Lung (tissue), 12 donors: ENCODE measurements around the gene RNU1-2. TPM values are rescaled to one million over a fixed set of nuclear protein-coding genes. Genes with fewer than 3 reads are reported as not detected.

Experiments
- ATAC-seq: fragments of 200-7000 bp; cut with Tn5 transposase; one replicate; pipeline ENCODE4 v1.9.1; 2020; ENCODE audit warnings: moderate number of reproducible peaks; ENCODE audit not compliant: insufficient read depth, low FRiP score
- DNase-seq, 3 donors: peaks; one replicate each; pipeline ENCODE4 v3.0.0-alpha.2; 2013 to 2017
- H3K27ac ChIP-seq, 2 donors: one replicate each; pipeline ENCODE4 v1.5.1; 2013; ENCODE audit warnings: mild to moderate bottlenecking in 2 of 2, moderate library complexity in 2 of 2, control low read depth in 1 of 2, inconsistent platforms in 1 of 2, low read depth in 1 of 2, low read length in 1 of 2
- H3K27me3 ChIP-seq, 3 donors: one replicate each; pipeline ENCODE4 v1.5.1; 2013; ENCODE audit warnings: low read length in 2 of 3; ENCODE audit not compliant: control insufficient read depth in 3 of 3, insufficient read depth in 3 of 3
- H3K36me3 ChIP-seq, 4 donors: one replicate each; pipeline ENCODE4 v1.5.1; 2013; ENCODE audit warnings: low read length in 4 of 4, mild to moderate bottlenecking in 1 of 4, moderate library complexity in 1 of 4; ENCODE audit not compliant: control insufficient read depth in 4 of 4, insufficient read depth in 4 of 4
- H3K4me1 ChIP-seq, 5 donors: one replicate each; pipeline ENCODE4 v1.5.1; 2013; ENCODE audit warnings: low read length in 5 of 5, mild to moderate bottlenecking in 2 of 5, moderate library complexity in 1 of 5; ENCODE audit not compliant: control insufficient read depth in 5 of 5, insufficient read depth in 5 of 5
- H3K4me3 ChIP-seq: one replicate; pipeline ENCODE4 v1.5.1; 2013; ENCODE audit warnings: mild to moderate bottlenecking, control low read depth, moderate library complexity
- H3K9ac ChIP-seq, 2 donors: one replicate each; pipeline ENCODE4 v1.5.1; 2013; ENCODE audit warnings: low read length in 2 of 2, control low read depth in 1 of 2; ENCODE audit not compliant: insufficient read depth in 1 of 2
- H3K9me3 ChIP-seq, 4 donors: one replicate each; pipeline ENCODE4 v1.5.1; 2013; ENCODE audit warnings: low read length in 3 of 4, mild to moderate bottlenecking in 1 of 4, moderate library complexity in 1 of 4; ENCODE audit not compliant: control insufficient read depth in 4 of 4, insufficient read depth in 3 of 4
- CTCF ChIP-seq: IDR thresholded peaks from 2 replicates; pipeline ENCODE4 v1.5.1; 2012; ENCODE audit warnings: mild to moderate bottlenecking; ENCODE audit errors: control extremely low read depth, extremely low read depth
- WGBS, 2 donors: extraction: QIAGEN DNeasy Blood & Tissue Kit; methylation state at CpG; one replicate each; pipeline ENCODE4 v1.1.7; 2013; 5-methylcytosine and 5-hydroxymethylcytosine counted together
- polyA plus RNA-seq, 2 donors: library from polyadenylated mRNA; stranded (reverse); fragments of 200-250 nt; gene quantifications; one replicate each; pipeline ENCODE4 v1.2.1, GENCODE V29; 2013
- total RNA-seq, 2 donors: library from RNA; depleted of rRNA in 1 of 2; stranded (reverse); fragments of >200 nt in 1 of 2; gene quantifications; one replicate each; pipeline ENCODE4 v1.2.1, GENCODE V29; 2014 to 2021
- donor health status: control.
- donor health status: control.
- donor health status: Bipolar disorder and iron deficiency.
- donor health status: healthy.
- donor health status: DM: yes; HTN: yes; CAD: no.

Gene RNU1-2
- total and polyA plus RNA-seq, 4 donors = under 0.01 to 3,134 TPM; not detected in 2

GRCh38 chr1:16924919-16925477 lies 29.2 kb downstream of the RNU1-2 start:
- ATAC-seq = no peak
- Histone ChIP-seq H3K27ac (no peak overlapping the region), H3K27me3 (no peaks in the 10 kb centered on the region), H3K4me3 (no peak overlapping the region), H3K36me3 (no peaks in the 10 kb centered on the region), H3K9ac (no peak overlapping the region), H3K9me3 (no peaks in the 10 kb centered on the region), H3K4me1 (peaks cover 0 to 24% (median 12%) of the 10 kb centered on the region in 5 donors)
- TF ChIP-seq CTCF = no peak
- no peak for DNase-seq
- 90 to 94% methylated on average over 13 of the region's 13 CpGs for WGBS, 2 donors

GRCh38 chr1:16925635-16926490 lies 30.1 kb downstream of the RNU1-2 start:
- no peaks in the 10 kb centered on the region for H3K27me3 ChIP-seq
- H3K4me1 ChIP-seq = peaks cover 0 to 24% (median 12%) of the 10 kb centered on the region in 5 donors
- ATAC-seq = no peak
- H3K9ac ChIP-seq = no peak overlapping the region
- 87 to 93% methylated on average over 13 of the region's 13 CpGs for WGBS, 2 donors
- TF ChIP-seq CTCF = no peak
- H3K9me3 ChIP-seq = no peaks in the 10 kb centered on the region
- H3K27ac ChIP-seq = no peak overlapping the region
- H3K4me3 ChIP-seq = no peak overlapping the region
- H3K36me3 ChIP-seq = no peaks in the 10 kb centered on the region
- DNase-seq = no peak

- Histone ChIP-seq H3K27ac (no peak overlapping the region), H3K36me3 (no peaks in the 10 kb centered on the region), H3K4me1 (peaks cover 0 to 20% (median 9%) of the 10 kb centered on the region in 5 donors), H3K9me3 (no peaks in the 10 kb centered on the region), H3K27me3 (no peaks in the 10 kb centered on the region), H3K4me3 (no peak overlapping the region), H3K9ac (no peak overlapping the region)
- DNase-seq (peak; percentile 85 to 95 (median 91)), ATAC-seq (no peak)
- 70 to 74% methylated on average over 10 of the region's 10 CpGs for WGBS, 2 donors
- TF ChIP-seq CTCF = no peak
These were observed 30.8 kb downstream of the RNU1-2 start for GRCh38 chr1:16926491-16927073.
